ENCODE data around the gene DHX30. TPM values are rescaled to one million over a fixed set of nuclear protein-coding genes. Genes with fewer than 3 reads are reported as not detected.

DHX30 gene
- total and polyA plus RNA-seq, 9 of the 15 experiments (the other 6 are each of a cell fraction or from before 2014, with no cell fraction given), result 12.3 to 158 (median 79.0) TPM

DNA sequence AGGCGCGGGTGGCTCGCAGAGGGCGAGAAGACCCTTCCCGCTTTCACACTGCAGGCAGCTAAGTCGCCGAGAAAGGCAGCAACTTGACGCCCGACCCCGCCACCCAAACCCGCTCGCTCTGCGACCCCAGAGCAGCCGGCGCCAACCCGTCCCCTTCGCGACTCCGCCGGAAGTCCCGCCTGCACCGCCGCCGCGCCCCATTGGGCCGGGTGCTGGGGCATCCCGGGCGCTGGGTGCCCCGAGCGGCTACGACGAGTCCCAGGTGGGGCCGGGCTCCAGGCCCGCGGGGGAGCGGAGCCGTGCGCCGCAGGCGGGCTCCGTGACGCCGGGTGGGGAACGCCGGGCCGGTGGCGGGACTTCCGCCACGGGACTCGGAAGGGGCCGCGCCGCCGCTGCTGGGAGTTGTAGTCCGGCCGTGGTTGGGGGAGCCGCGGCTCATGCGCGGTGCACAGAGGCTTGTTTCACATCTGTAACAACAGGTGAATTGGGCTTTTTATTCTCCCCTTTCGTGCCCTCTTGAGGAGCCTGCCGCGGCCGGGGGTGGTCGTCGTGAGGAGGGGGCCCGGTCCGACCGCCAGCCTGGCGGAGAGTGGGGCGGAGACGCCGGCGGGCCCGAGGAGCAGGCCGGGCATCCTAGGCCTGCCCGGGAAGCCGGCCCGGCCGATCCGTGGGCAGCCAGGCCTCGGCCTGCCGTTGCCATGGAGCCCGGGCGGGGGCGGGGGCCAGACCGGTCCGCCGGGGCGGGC lies at the start of gene DHX30 (continued):
- TF ChIP-seq, protein P1, sequence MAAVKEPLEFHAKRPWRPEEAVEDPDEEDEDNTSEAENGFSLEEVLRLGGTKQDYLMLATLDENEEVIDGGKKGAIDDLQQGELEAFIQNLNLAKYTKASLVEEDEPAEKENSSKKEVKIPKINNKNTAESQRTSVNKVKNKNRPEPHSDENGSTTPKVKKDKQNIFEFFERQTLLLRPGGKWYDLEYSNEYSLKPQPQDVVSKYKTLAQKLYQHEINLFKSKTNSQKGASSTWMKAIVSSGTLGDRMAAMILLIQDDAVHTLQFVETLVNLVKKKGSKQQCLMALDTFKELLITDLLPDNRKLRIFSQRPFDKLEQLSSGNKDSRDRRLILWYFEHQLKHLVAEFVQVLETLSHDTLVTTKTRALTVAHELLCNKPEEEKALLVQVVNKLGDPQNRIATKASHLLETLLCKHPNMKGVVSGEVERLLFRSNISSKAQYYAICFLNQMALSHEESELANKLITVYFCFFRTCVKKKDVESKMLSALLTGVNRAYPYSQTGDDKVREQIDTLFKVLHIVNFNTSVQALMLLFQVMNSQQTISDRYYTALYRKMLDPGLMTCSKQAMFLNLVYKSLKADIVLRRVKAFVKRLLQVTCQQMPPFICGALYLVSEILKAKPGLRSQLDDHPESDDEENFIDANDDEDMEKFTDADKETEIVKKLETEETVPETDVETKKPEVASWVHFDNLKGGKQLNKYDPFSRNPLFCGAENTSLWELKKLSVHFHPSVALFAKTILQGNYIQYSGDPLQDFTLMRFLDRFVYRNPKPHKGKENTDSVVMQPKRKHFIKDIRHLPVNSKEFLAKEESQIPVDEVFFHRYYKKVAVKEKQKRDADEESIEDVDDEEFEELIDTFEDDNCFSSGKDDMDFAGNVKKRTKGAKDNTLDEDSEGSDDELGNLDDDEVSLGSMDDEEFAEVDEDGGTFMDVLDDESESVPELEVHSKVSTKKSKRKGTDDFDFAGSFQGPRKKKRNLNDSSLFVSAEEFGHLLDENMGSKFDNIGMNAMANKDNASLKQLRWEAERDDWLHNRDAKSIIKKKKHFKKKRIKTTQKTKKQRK (IDR thresholded peaks at IDR 0.05; ENCODE audit: borderline replicate concordance, low read depth, low read length), result no peak
- TF ChIP-seq TFE3 (CRISPR knock-in tag; IDR thresholded peaks at IDR 0.05) (no peak), SIN3A (IDR thresholded peaks at IDR 0.05; ENCODE audit: borderline replicate concordance in 2 of 2, control insufficient read depth in 1 of 2, low read depth in 2 of 2, low read length in 2 of 2) (peak in 1 of 2 experiments; percentile 84; a peak in 1 of 4 replicates), SRSF1 (IDR thresholded peaks at IDR 0.05; ENCODE audit: low read depth, low read length) (0 out of 2 replicates have a peak, but pooled peaks have one; percentile 19), MTA3 (IDR thresholded peaks at IDR 0.05; ENCODE audit: borderline replicate concordance) (0 out of 2 replicates have a peak, but pooled peaks have one; percentile 54), CC2D1A (IDR thresholded peaks at IDR 0.05) (no peak), ASH1L (IDR thresholded peaks at IDR 0.05; ENCODE audit: borderline replicate concordance, low read depth, partially characterized antibody) (no peak), NR4A1 (CRISPR knock-in tag; IDR thresholded peaks at IDR 0.05) (no peak), NR4A1 (tag; IDR thresholded peaks at IDR 0.05) (peak; percentile 16), MEF2D (tag; conservative IDR thresholded peaks at IDR 0.05; ENCODE audit: low read depth) (no peak), TEAD1 (CRISPR knock-in tag; IDR thresholded peaks at IDR 0.05) (peak in 1 of 2 experiments; percentile 41; a peak in 2 of 4 replicates), NFE2 (IDR thresholded peaks at IDR 0.05; ENCODE audit: low read depth) (no peak), POLR3G (IDR thresholded peaks at IDR 0.05; ENCODE audit: extremely low read depth, insufficient read length, insufficient replicate concordance) (no peak)
- TF ChIP-seq, protein P2, sequence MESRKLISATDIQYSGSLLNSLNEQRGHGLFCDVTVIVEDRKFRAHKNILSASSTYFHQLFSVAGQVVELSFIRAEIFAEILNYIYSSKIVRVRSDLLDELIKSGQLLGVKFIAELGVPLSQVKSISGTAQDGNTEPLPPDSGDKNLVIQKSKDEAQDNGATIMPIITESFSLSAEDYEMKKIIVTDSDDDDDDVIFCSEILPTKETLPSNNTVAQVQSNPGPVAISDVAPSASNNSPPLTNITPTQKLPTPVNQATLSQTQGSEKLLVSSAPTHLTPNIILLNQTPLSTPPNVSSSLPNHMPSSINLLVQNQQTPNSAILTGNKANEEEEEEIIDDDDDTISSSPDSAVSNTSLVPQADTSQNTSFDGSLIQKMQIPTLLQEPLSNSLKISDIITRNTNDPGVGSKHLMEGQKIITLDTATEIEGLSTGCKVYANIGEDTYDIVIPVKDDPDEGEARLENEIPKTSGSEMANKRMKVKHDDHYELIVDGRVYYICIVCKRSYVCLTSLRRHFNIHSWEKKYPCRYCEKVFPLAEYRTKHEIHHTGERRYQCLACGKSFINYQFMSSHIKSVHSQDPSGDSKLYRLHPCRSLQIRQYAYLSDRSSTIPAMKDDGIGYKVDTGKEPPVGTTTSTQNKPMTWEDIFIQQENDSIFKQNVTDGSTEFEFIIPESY (CRISPR knock-in tag; IDR thresholded peaks at IDR 0.05), result peak; percentile 59
